Breast epithelium (tissue), 3 donors: Measurements from ENCODE around the gene PRKD1.

ENCODE experiments used
- CTCF ChIP-seq, 3 donors: fragments of 450-650 bp; IDR thresholded peaks; one replicate each; pipeline ENCODE4 v1.5.1; 2016 to 2017; ENCODE audit warnings: antibody characterized with exemption in 3 of 3, mild to moderate bottlenecking in 3 of 3, moderate library complexity in 3 of 3
- POLR2A ChIP-seq: fragments of 450-650 bp; IDR thresholded peaks from one replicate; pipeline ENCODE4 v1.6.1; 2016; ENCODE audit warnings: antibody characterized with exemption, mild to moderate bottlenecking, moderate library complexity

- TF ChIP-seq CTCF (IDR thresholded peaks at IDR 0.05) (no peak), POLR2A (no peak)
Observed at GRCh38 chr14:29654901-29655550, 272.6 kb downstream of the PRKD1 start.
